ENCODE data around the gene BPIFA3. TPM values are rescaled to one million over a fixed set of nuclear protein-coding genes. Genes with fewer than 3 reads are reported as not detected.

The BPIFA3 gene
- total RNA-seq, 6 experiments from 2014 or later: not detected

GRCh38 chr20:33259371-33259770 lies 42.2 kb downstream of the BPIFA3 start:
- Histone ChIP-seq H3K36me3 (no peaks in the 10 kb centered on the region), H3K9me3 (no peaks in the 10 kb centered on the region), H3K27me3 (no peaks in the 10 kb centered on the region), H3K4me1 (no peaks in the 10 kb centered on the region), H3K4me3 (no peak overlapping the region), H3K27ac (no peak overlapping the region)
- DNase-seq: no peak
- TF ChIP-seq CTCF (IDR thresholded peaks at IDR 0.05) (no peak), POLR2A (IDR thresholded peaks at IDR 0.05) (no peak)
- intact Hi-C loops (cut with DNase I): no loop called here
- 57% methylated on average over 5 of the region's 5 CpGs for WGBS (ENCODE audit: insufficient coverage, low coverage, low lambda C conversion rate, missing lambda C conversion rate)
- ATAC-seq: no peak

- Histone ChIP-seq H3K4me3 (no peak overlapping the region), H3K27me3 (no peaks in the 10 kb centered on the region), H3K27ac (no peak overlapping the region), H3K9me3 (no peaks in the 10 kb centered on the region), H3K36me3 (no peaks in the 10 kb centered on the region), H3K4me1 (no peaks in the 10 kb centered on the region)
- TF ChIP-seq CTCF (IDR thresholded peaks at IDR 0.05) (no peak), POLR2A (IDR thresholded peaks at IDR 0.05) (no peak)
- WGBS (ENCODE audit: insufficient coverage, low coverage, low lambda C conversion rate, missing lambda C conversion rate): 71% methylated on average over 3 of the region's 4 CpGs
- no peak for DNase-seq
- intact Hi-C loops (cut with DNase I): no loop called here
- ATAC-seq: no peak
Observed at GRCh38 chr20:33261465-33261864, 44.3 kb downstream of the BPIFA3 start.

GRCh38 chr20:33262658-33263065 lies 45.5 kb downstream of the BPIFA3 start:
- intact Hi-C loops (cut with DNase I): no loop called here
- WGBS (ENCODE audit: insufficient coverage, low coverage, low lambda C conversion rate, missing lambda C conversion rate): 12% methylated on average over 5 of the region's 5 CpGs
- TF ChIP-seq CTCF (IDR thresholded peaks at IDR 0.05) (peak; percentile 23 to 49 (median 40)), POLR2A (IDR thresholded peaks at IDR 0.05) (no peak)
- no peaks in the 10 kb centered on the region for H3K9me3 ChIP-seq
- no peak for DNase-seq
- H3K27me3 ChIP-seq: no peaks in the 10 kb centered on the region
- no peaks in the 10 kb centered on the region for H3K4me1 ChIP-seq
- peak; percentile 56 to 69 (median 66) for ATAC-seq
- H3K4me3 ChIP-seq: no peak overlapping the region
- no peak overlapping the region for H3K27ac ChIP-seq
- H3K36me3 ChIP-seq: no peaks in the 10 kb centered on the region

DNA sequence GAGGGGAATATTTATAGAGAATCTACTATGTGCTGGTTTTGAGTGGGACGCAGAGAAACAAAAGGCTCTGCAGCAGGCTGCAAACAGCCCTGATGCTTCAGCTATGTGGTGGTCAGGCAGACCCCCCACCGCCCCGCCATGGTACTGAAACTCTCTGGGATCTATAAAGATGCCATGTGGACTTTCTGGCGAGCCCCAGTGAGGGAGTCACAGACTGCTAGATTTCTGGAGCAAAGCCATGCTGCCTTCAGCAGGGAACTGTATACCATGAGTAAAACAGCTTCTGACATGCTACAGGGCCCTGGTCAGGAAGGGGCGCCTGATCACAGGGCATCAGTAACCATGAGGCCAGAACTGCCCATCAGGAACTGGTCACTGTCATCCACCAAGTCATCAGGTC lies 46.6 kb downstream of the BPIFA3 start:
- Histone ChIP-seq H3K4me1 (no peaks in the 10 kb centered on the region), H3K4me3 (no peak overlapping the region), H3K27me3 (no peaks in the 10 kb centered on the region), H3K9me3 (no peaks in the 10 kb centered on the region), H3K27ac (no peak overlapping the region), H3K36me3 (no peaks in the 10 kb centered on the region)
- WGBS (ENCODE audit: insufficient coverage, low coverage, low lambda C conversion rate, missing lambda C conversion rate): 56% methylated on average over 2 of the region's 5 CpGs
- TF ChIP-seq CTCF (IDR thresholded peaks at IDR 0.05) (no peak), POLR2A (IDR thresholded peaks at IDR 0.05) (no peak)
- ATAC-seq (no peak), DNase-seq (no peak)
- intact Hi-C loops (cut with DNase I): no loop called here

- DNase-seq (no peak), ATAC-seq (no peak)
- no peak overlapping the region for H3K27ac ChIP-seq
- intact Hi-C loops (cut with DNase I): no loop called here
- TF ChIP-seq POLR2A (IDR thresholded peaks at IDR 0.05): no peak
- TF ChIP-seq CTCF (IDR thresholded peaks at IDR 0.05): no peak
- no peaks in the 10 kb centered on the region for H3K9me3 ChIP-seq
- no peaks in the 10 kb centered on the region for H3K27me3 ChIP-seq
- WGBS (ENCODE audit: insufficient coverage, low coverage, low lambda C conversion rate, missing lambda C conversion rate): 42% methylated on average over 2 of the region's 3 CpGs
- no peaks in the 10 kb centered on the region for H3K36me3 ChIP-seq
- no peaks in the 10 kb centered on the region for H3K4me1 ChIP-seq
- no peak overlapping the region for H3K4me3 ChIP-seq
Observed at GRCh38 chr20:33267701-33268100, 50.5 kb downstream of the BPIFA3 start.
